Lung (tissue), 12 donors: ENCODE measurements around the gene SMCO4. TPM values are rescaled to one million over a fixed set of nuclear protein-coding genes. Genes with fewer than 3 reads are reported as not detected.
A peak's percentile ranks its signal among the peaks of the same experiment; 100 is the strongest.

Source experiments
- ATAC-seq: fragments of 200-7000 bp; cut with Tn5 transposase; one replicate; pipeline ENCODE4 v1.9.1; 2020; ENCODE audit warnings: moderate number of reproducible peaks; ENCODE audit not compliant: insufficient read depth, low FRiP score
- DNase-seq, 3 donors: peaks; one replicate each; pipeline ENCODE4 v3.0.0-alpha.2; 2013 to 2017
- H3K27ac ChIP-seq, 2 donors: one replicate each; pipeline ENCODE4 v1.5.1; 2013; ENCODE audit warnings: mild to moderate bottlenecking in 2 of 2, moderate library complexity in 2 of 2, control low read depth in 1 of 2, inconsistent platforms in 1 of 2, low read depth in 1 of 2, low read length in 1 of 2
- H3K27me3 ChIP-seq, 3 donors: one replicate each; pipeline ENCODE4 v1.5.1; 2013; ENCODE audit warnings: low read length in 2 of 3; ENCODE audit not compliant: control insufficient read depth in 3 of 3, insufficient read depth in 3 of 3
- H3K36me3 ChIP-seq, 4 donors: one replicate each; pipeline ENCODE4 v1.5.1; 2013; ENCODE audit warnings: low read length in 4 of 4, mild to moderate bottlenecking in 1 of 4, moderate library complexity in 1 of 4; ENCODE audit not compliant: control insufficient read depth in 4 of 4, insufficient read depth in 4 of 4
- H3K4me1 ChIP-seq, 5 donors: one replicate each; pipeline ENCODE4 v1.5.1; 2013; ENCODE audit warnings: low read length in 5 of 5, mild to moderate bottlenecking in 2 of 5, moderate library complexity in 1 of 5; ENCODE audit not compliant: control insufficient read depth in 5 of 5, insufficient read depth in 5 of 5
- H3K4me3 ChIP-seq: one replicate; pipeline ENCODE4 v1.5.1; 2013; ENCODE audit warnings: mild to moderate bottlenecking, control low read depth, moderate library complexity
- H3K9ac ChIP-seq, 2 donors: one replicate each; pipeline ENCODE4 v1.5.1; 2013; ENCODE audit warnings: low read length in 2 of 2, control low read depth in 1 of 2; ENCODE audit not compliant: insufficient read depth in 1 of 2
- H3K9me3 ChIP-seq, 4 donors: one replicate each; pipeline ENCODE4 v1.5.1; 2013; ENCODE audit warnings: low read length in 3 of 4, mild to moderate bottlenecking in 1 of 4, moderate library complexity in 1 of 4; ENCODE audit not compliant: control insufficient read depth in 4 of 4, insufficient read depth in 3 of 4
- CTCF ChIP-seq: IDR thresholded peaks from 2 replicates; pipeline ENCODE4 v1.5.1; 2012; ENCODE audit warnings: mild to moderate bottlenecking; ENCODE audit errors: control extremely low read depth, extremely low read depth
- WGBS, 2 donors: extraction: QIAGEN DNeasy Blood & Tissue Kit; methylation state at CpG; one replicate each; pipeline ENCODE4 v1.1.7; 2013; 5-methylcytosine and 5-hydroxymethylcytosine counted together
- polyA plus RNA-seq, 2 donors: library from polyadenylated mRNA; stranded (reverse); fragments of 200-250 nt; gene quantifications; one replicate each; pipeline ENCODE4 v1.2.1, GENCODE V29; 2013
- total RNA-seq, 2 donors: library from RNA; depleted of rRNA in 1 of 2; stranded (reverse); fragments of >200 nt in 1 of 2; gene quantifications; one replicate each; pipeline ENCODE4 v1.2.1, GENCODE V29; 2014 to 2021
- donor health status: control.
- donor health status: control.
- donor health status: Bipolar disorder and iron deficiency.
- donor health status: healthy.
- donor health status: DM: yes; HTN: yes; CAD: no.

Gene SMCO4
- total and polyA plus RNA-seq, 4 donors = 27.0 to 132 (median 43.6) TPM

GRCh38 chr11:93525601-93526345, 17.4 kb downstream of the SMCO4 start:
- TF ChIP-seq CTCF = no peak
- Histone ChIP-seq H3K27ac (peak overlapping the region; percentile 5 to 61), H3K36me3 (no peaks in the 10 kb centered on the region), H3K27me3 (no peaks in the 10 kb centered on the region), H3K9me3 (no peaks in the 10 kb centered on the region), H3K4me3 (no peak overlapping the region), H3K9ac (no peak overlapping the region), H3K4me1 (peaks cover 11 to 48% (median 31%) of the 10 kb centered on the region in 5 donors)
- ATAC-seq (no peak), DNase-seq (peak in 1 of 3 donors; percentile 51)
- 60 to 67% methylated on average over 7 of the region's 7 CpGs for WGBS, 2 donors

- H3K4me1 ChIP-seq = peaks cover 8 to 40% (median 24%) of the 10 kb centered on the region in 5 donors
These were observed 18.3 kb downstream of the SMCO4 start for GRCh38 chr11:93524858-93525257.

GRCh38 chr11:93524173-93524536, 19.0 kb downstream of the SMCO4 start:
- no peak overlapping the region for H3K4me3 ChIP-seq
- WGBS, 2 donors = 38 to 41% methylated on average over 6 of the region's 6 CpGs
- DNase-seq = no peak
- no peak for TF ChIP-seq CTCF
- H3K36me3 ChIP-seq = no peaks in the 10 kb centered on the region
- H3K27me3 ChIP-seq = no peaks in the 10 kb centered on the region
- peaks cover 0 to 1% (median 0%) of the 10 kb centered on the region in 4 donors for H3K9me3 ChIP-seq
- H3K27ac ChIP-seq = peak overlapping the region in 1 of 2 donors; percentile 34
- no peak for ATAC-seq
- H3K4me1 ChIP-seq = peaks cover under 1 to 43% (median 17%) of the 10 kb centered on the region in 5 donors
- no peak overlapping the region for H3K9ac ChIP-seq

More at GRCh38 chr11:93524858-93525257, 18.3 kb downstream of the SMCO4 start:
- H3K9ac ChIP-seq = no peak overlapping the region
- no peaks in the 10 kb centered on the region for H3K36me3 ChIP-seq
- H3K4me3 ChIP-seq = no peak overlapping the region
- DNase-seq = no peak
- H3K27me3 ChIP-seq = no peaks in the 10 kb centered on the region
- H3K9me3 ChIP-seq = peaks cover 0 to under 1% (median 0%) of the 10 kb centered on the region in 4 donors
- 51 to 86% methylated on average over 2 of the region's 2 CpGs for WGBS, 2 donors
- H3K27ac ChIP-seq = no peak overlapping the region
- no peak for TF ChIP-seq CTCF
- no peak for ATAC-seq
